GM12873 (cell line): ENCODE measurements around the gene NSMCE4A.

Source experiments
- CTCF ChIP-seq: IDR thresholded peaks from 2 replicates; pipeline ENCODE4 v1.5.1; 2012; ENCODE audit warnings: low read depth, mild to moderate bottlenecking, moderate library complexity, low read length, control low read depth; ENCODE audit not compliant: insufficient read depth; ENCODE audit errors: missing control alignments

The NSMCE4A gene

GRCh38 chr10:121974535-121975294, at the start of gene NSMCE4A:
TSS of gene NSMCE4A (minus strand) at chr10:121975217. CDS start at chr10:121975165, 52 bp downstream.
- no peak for TF ChIP-seq CTCF

GRCh38 chr10:122022276-122022675, 47.3 kb upstream of the NSMCE4A start:
- TF ChIP-seq CTCF, result no peak

- no peak for TF ChIP-seq CTCF
These were observed 46.8 kb upstream of the NSMCE4A start for GRCh38 chr10:122021828-122022227.

- no peak for TF ChIP-seq CTCF
These were observed 46.4 kb upstream of the NSMCE4A start for GRCh38 chr10:122021379-122021778.

GRCh38 chr10:122020226-122020625, 45.2 kb upstream of the NSMCE4A start:
- TF ChIP-seq CTCF, result no peak

- no peak for TF ChIP-seq CTCF
These were observed 44.5 kb upstream of the NSMCE4A start for GRCh38 chr10:122019414-122019975.

- no peak for TF ChIP-seq CTCF
These were observed 44.0 kb upstream of the NSMCE4A start for GRCh38 chr10:122018951-122019413.
